Uterus (tissue), 4 donors: ENCODE data around the gene SLFN5. TPM values are rescaled to one million over a fixed set of nuclear protein-coding genes. Genes with fewer than 3 reads are reported as not detected.

Source experiments
- DNase-seq, 2 donors: peaks; one replicate each; pipeline ENCODE4 v3.0.0-alpha.2; 2019 to 2020
- H3K27ac ChIP-seq, 2 donors: fragments of 200-600 bp; sonication (generic); 1 replicate in 1 of 2; 2 replicates in 1 of 2; pipeline ENCODE4 v1.5.1; 2016 to 2018
- H3K27me3 ChIP-seq, 2 donors: fragments of 200-600 bp; sonication (generic); one replicate each; pipeline ENCODE4 v1.5.1; 2018 to 2019; ENCODE audit warnings: control low read depth in 1 of 2
- H3K36me3 ChIP-seq, 2 donors: fragments of 200-600 bp; sonication (generic); one replicate each; pipeline ENCODE4 v1.5.1; 2019; ENCODE audit warnings: control low read depth in 1 of 2
- H3K4me1 ChIP-seq, 2 donors: fragments of 200-600 bp; sonication (generic); one replicate each; pipeline ENCODE4 v1.5.1; 2018 to 2019; ENCODE audit warnings: control low read depth in 1 of 2
- H3K4me3 ChIP-seq, 2 donors: fragments of 200-600 bp; sonication (generic); 1 replicate in 1 of 2; 2 replicates in 1 of 2; pipeline ENCODE4 v1.5.1; 2018 to 2019; ENCODE audit warnings: mild to moderate bottlenecking in 1 of 2
- H3K9me3 ChIP-seq, 2 donors: fragments of 200-600 bp; sonication (generic); one replicate each; pipeline ENCODE4 v1.5.1; 2019; ENCODE audit warnings: control low read depth in 1 of 2
- POLR2A ChIP-seq, 2 donors: fragments of 450-650 bp; IDR thresholded peaks; one replicate each; pipeline ENCODE4 v1.6.1; 2016; ENCODE audit warnings: antibody characterized with exemption in 2 of 2, mild to moderate bottlenecking in 1 of 2, moderate library complexity in 1 of 2
- intact Hi-C: fragments of 100-400 bp; cut with DNase I; formaldehyde crosslinking; loops from one replicate; pipeline ENCODE4 v1.15.1; 2023; ENCODE audit warnings: low total_unique reads
- total RNA-seq, 4 donors: library from RNA; depleted of rRNA in 3 of 4; stranded (reverse); fragments of >200 nt in 3 of 4; gene quantifications; one replicate each; pipeline versions ENCODE4 v1.1.0 to v1.2.4, GENCODE V29; 2014 to 2023
- TF ChIP-seq, protein P1 (sequence below), 4 experiments: fragments of 200-600 bp in 2 of 4; fragments of 450-650 bp in 2 of 4; sonication (generic) in 2 of 4; IDR thresholded peaks; one replicate each; pipeline ENCODE4 v1.5.1; 2016 to 2019; ENCODE audit warnings: antibody characterized with exemption in 4 of 4, mild to moderate bottlenecking in 2 of 4, moderate library complexity in 1 of 4
- donor health status: DM: yes; HTN: yes; CAD: no.

The SLFN5 gene
- total RNA-seq, 4 donors from 2014 or later: 13.8 to 51.5 (median 32.2) TPM

DNA sequence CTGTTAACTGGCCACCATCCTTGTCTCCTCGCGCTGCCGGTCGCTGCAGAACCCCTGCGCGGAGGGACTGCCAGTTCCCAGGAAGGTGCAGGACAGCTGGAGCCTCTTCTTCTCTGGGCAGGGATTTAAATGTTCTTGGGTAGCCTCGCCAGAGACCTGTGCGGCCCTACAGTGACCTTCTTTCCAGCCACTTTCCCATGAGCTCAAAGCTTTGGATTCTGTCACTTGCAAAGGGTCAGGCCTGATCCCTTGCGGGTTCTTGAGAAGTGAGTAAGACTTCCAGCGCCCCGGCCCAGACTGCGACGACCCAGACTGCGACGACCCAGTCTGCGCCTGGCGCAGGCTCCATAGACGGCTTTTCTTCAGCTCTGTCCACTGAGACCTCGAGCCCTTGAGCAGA is 1.4 kb upstream of the SLFN5 start:
- intact Hi-C loops: no loop called here

DNA sequence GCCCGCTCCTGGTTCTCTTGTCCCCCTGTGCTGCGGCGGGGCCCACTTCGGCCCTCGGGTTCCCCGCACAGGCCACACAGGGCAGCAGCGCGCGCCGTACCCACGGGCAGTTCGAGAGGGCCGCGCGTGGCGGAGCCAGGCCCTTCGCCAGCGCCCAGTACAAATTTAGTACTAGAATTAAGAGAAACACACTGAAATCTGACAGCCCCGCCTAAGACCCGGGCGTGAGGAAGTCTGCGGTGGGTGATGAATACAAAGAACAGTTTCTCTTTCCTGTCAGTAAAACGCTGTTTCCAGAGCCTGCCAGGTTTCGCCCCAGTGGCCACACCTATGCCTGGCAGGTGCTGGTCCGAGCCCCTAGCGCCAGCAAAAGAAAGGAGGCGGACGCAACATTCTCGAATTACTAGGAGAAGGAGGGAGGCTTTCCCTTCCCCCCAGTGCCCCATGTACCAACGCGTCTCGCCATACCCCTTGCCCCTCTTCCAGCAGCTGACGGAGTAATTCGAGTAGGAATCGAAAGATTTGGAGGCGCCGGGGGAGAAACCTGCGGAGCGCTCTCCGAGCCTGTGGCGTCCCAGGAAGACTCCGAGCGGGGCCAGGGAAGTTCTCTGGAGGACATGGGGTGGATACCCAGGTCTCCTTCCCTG is 591 bp upstream of the SLFN5 start:
- Histone ChIP-seq H3K27ac (peak overlapping the region; percentile 94 to 97), H3K9me3 (no peaks in the 10 kb centered on the region), H3K36me3 (no peaks in the 10 kb centered on the region), H3K4me3 (peak overlapping the region; percentile 57 to 84), H3K4me1 (no peaks in the 10 kb centered on the region), H3K27me3 (no peaks in the 10 kb centered on the region)
- peak; percentile 45 to 61 for DNase-seq
- TF ChIP-seq POLR2A (IDR thresholded peaks at IDR 0.05): no peak
- TF ChIP-seq, protein P1, sequence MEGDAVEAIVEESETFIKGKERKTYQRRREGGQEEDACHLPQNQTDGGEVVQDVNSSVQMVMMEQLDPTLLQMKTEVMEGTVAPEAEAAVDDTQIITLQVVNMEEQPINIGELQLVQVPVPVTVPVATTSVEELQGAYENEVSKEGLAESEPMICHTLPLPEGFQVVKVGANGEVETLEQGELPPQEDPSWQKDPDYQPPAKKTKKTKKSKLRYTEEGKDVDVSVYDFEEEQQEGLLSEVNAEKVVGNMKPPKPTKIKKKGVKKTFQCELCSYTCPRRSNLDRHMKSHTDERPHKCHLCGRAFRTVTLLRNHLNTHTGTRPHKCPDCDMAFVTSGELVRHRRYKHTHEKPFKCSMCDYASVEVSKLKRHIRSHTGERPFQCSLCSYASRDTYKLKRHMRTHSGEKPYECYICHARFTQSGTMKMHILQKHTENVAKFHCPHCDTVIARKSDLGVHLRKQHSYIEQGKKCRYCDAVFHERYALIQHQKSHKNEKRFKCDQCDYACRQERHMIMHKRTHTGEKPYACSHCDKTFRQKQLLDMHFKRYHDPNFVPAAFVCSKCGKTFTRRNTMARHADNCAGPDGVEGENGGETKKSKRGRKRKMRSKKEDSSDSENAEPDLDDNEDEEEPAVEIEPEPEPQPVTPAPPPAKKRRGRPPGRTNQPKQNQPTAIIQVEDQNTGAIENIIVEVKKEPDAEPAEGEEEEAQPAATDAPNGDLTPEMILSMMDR (IDR thresholded peaks at IDR 0.05): peak in 2 of 4 experiments; percentile 30 to 35
- intact Hi-C loops: no loop called here

More for the DNA sequence above, 1.4 kb upstream of the SLFN5 start:
- no peak overlapping the region for H3K4me3 ChIP-seq
- DNase-seq: no peak
- peak overlapping the region; percentile 94 to 97 for H3K27ac ChIP-seq
- no peaks in the 10 kb centered on the region for H3K27me3 ChIP-seq
- H3K4me1 ChIP-seq: no peaks in the 10 kb centered on the region
- H3K36me3 ChIP-seq: no peaks in the 10 kb centered on the region
- H3K9me3 ChIP-seq: no peaks in the 10 kb centered on the region
- no peak for TF ChIP-seq POLR2A (IDR thresholded peaks at IDR 0.05)
- TF ChIP-seq, protein P1 (IDR thresholded peaks at IDR 0.05): no peak

DNA sequence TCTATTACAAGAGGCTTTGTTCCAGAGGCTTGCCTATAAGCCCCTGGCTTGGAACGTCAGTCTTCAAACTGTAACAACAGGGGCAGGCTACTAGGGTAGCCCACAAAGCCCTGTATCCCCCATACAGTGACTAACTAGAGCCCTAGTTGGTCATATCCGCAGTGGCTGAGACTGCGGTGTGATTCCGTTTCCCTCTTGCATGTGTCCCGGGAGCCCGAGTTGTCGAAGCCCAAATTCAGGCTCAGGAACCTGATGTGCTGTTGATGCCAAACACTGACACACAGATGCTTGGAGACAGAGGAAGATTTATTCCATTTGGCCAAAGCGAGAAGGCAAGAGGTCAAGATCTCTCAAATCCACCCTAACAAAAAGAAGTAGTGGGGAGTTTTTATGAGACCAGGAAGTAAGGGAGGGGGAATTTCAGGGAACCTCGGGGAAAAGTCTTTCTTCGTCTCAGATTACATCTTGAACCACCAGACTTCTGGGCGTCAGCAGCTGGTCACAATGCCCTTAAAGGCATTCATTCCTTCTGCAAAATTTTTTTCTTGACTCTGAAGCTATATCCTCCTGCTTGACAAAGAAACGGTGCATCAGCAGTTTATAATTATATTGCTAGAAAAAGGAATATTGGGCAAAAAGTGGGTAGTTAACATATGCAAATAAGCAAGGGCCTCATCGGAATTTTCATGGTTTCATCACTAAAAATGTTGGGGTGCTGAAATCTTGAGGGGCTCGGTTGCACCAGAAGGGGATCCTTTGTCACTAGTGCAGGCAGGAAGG is 879 bp downstream of the SLFN5 start:
- no peaks in the 10 kb centered on the region for H3K9me3 ChIP-seq
- intact Hi-C loops: no loop called here
- peak overlapping the region; percentile 94 to 97 for H3K27ac ChIP-seq
- no peaks in the 10 kb centered on the region for H3K36me3 ChIP-seq
- no peaks in the 10 kb centered on the region for H3K4me1 ChIP-seq
- peak; percentile 56 to 74 for DNase-seq
- H3K4me3 ChIP-seq: peak overlapping the region; percentile 57 to 84
- H3K27me3 ChIP-seq: no peaks in the 10 kb centered on the region
- TF ChIP-seq, protein P1 (IDR thresholded peaks at IDR 0.05): no peak
- TF ChIP-seq POLR2A (IDR thresholded peaks at IDR 0.05): peak in 1 of 2 donors; percentile 28

DNA sequence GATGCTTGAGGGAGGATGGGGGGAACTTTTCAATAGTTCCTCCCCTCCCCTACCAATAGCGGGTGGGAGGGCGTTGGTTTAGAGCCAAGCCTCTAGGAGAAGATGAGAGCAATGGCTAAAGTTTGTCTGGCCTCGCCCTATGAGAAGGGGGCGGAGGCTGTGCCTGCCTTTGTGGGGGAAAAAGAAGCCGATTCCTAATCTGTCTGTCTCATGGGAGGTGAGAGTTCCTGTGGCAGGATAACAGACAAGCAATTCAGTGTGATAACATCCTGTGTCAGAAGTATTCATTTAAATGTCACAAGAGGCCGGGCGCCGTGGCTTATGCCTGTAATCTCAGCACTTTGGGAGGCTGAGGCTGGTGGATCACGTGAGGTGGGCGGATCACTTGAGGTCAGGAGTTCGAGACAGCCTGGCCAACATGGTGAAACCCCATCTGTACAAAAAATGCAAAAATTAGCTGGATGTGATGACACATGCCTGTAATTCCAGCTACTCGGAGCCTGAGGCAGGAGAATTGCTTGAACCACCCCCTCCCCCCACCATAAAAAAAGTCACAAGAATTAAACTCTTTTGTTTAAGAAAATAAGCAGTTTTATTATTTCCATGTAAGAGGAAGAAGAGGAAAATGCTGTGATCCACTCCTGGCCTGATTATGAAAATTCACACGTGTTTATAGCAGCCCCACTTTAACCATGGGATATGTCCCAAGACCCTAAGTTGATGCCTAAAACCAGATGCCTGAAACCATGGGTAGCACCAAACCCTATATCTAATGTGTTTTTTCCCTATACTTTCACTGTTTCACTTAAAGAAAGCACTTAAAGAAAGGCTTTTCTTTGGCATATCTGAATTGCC is 1.7 kb downstream of the SLFN5 start:
- intact Hi-C loops: no loop called here
- Histone ChIP-seq H3K9me3 (no peaks in the 10 kb centered on the region), H3K4me1 (no peaks in the 10 kb centered on the region), H3K27ac (peak overlapping the region; percentile 94 to 97), H3K36me3 (no peaks in the 10 kb centered on the region), H3K27me3 (no peaks in the 10 kb centered on the region), H3K4me3 (peak overlapping the region; percentile 57 to 84)
- peak; percentile 69 to 70 for DNase-seq
- TF ChIP-seq POLR2A (IDR thresholded peaks at IDR 0.05): no peak
- TF ChIP-seq, protein P1 (IDR thresholded peaks at IDR 0.05): no peak
